HG03103 (cell line): ENCODE results near the gene DNM2.
"Not testable (repeated sequence)": the region's sequence is repeated elsewhere in the genome, so short reads cannot be mapped to it uniquely, and the experiment has no call there.

Source experiments
- ATAC-seq: cut with Tn5 transposase; IDR thresholded peaks from one replicate; pipeline ENCODE4 v1.9.1; 2021; ENCODE audit warnings: low read depth; ENCODE audit not compliant: unreplicated experiment

The DNM2 gene

GRCh38 chr19:10855879-10856522 lies 138.1 kb downstream of the DNM2 start:
- no peak for ATAC-seq

GRCh38 chr19:10856899-10857298 lies 139.0 kb downstream of the DNM2 start:
- not testable (repeated sequence) for ATAC-seq

DNA sequence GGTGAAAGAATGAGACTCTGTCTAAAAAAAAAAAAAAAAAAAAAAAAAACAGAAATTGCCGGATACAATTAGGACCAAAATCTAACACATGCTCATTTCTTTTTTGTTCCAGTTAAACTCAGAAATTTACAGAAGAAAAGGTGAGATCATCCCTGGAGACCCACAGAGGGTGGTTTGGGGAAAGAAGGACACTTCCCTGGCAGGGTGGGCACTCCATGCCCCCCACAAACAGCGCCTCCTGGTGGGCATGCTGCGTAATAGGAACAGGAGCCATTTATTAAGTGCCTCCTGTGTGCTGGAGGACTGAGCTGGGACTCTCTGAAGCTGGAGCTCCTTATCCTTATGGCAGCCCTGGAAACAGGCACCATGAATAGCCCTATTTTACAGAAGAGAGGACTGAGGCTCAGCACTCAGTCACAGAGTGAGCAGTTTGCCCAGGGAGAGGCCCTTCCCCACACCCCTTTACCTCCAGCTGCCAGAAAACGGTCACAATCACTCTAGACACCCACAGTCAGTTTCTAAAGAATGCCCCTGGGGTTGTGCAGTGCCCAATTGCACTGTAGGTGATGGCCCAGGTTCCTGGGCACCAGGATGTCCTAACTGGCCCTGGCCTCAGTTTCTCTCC lies 140.4 kb downstream of the DNM2 start:
- no peak for ATAC-seq

- ATAC-seq: no peak
These were observed 143.3 kb downstream of the DNM2 start for GRCh38 chr19:10861103-10861651.

DNA sequence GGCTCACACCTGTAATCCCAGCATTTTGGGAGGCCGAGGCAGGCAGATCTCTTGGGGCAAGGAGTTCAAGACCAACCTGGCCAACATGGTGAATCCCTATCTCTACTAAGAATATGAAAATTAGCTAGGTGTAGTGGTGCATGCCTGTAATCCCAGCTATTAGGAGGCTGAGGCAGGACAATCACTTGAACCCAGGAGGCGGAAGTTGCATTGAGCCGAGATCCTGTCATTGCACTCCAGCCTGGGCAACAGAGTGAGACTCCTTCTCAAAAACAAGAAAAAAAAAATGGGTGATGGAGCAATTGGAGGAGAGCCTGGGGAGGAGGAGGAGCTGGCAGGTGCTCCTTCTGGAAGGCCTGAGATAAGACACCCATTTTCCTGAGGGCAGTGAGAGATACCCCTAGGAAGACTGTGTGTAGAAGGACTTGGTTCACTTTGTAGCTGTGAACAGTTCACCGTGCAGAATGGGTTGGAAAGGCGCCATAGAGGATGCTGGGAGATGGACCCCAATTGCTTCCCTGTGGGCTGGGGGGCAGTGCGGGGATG lies 144.8 kb downstream of the DNM2 start:
- ATAC-seq: no peak

GRCh38 chr19:10863107-10863717 lies 145.3 kb downstream of the DNM2 start:
- ATAC-seq: no peak

DNA sequence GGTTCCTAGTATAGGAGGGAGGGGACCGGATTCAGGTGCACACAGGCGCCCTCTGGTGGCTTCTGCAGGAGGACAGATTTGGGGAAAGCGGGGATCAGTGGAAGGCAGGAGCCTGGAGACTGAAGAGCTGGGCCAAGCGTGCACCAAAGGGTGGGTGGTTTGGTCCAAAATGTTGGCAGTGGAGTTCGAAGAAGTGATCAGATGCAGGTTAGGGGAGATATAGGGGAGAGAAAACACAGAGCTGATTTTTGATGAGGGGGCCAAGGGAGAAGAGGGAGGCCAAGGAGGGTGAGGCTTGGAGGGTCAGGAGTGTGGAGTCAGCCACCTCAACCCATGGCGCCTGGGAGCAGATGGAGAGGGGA lies 146.6 kb downstream of the DNM2 start:
- ATAC-seq: no peak

- no peak for ATAC-seq
These were observed 148.6 kb downstream of the DNM2 start for GRCh38 chr19:10866495-10866894.

DNA sequence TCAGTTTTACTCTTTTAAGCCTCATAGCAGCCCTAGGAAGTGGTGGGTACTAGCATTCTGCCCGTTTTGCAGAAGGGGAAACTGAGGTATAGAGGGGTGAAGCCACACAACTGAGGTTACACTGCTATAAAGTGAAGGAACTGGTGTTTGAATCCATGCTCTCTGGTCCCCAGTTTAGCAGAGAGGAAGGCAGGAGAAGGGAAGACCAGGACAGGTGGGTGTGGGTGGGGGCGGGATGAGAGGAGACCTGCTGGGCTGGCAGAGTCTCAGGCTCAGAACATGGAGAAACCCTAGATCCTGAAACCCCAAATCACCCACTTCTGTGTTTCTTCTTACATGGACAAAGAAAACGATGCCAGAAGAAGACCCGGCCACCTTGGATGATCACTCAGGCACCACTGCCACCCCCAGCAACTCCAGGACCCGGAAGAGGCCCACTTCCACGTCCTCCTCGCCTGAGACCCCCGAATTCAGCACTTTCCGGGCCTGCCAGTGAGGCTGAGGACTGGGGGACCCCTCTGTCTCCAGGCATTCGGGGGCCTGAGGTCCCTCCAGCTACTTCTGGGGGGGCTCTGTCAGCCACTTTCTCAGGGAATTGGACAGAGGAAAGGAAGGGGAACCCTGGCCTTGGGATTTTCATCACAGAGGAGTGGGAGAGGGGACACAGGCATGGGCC lies 151.1 kb downstream of the DNM2 start:
- ATAC-seq: no peak

- not testable (repeated sequence) for ATAC-seq
These were observed 152.0 kb downstream of the DNM2 start for GRCh38 chr19:10869872-10870311.

- no peak for ATAC-seq
These were observed 152.6 kb downstream of the DNM2 start for GRCh38 chr19:10870501-10870954.

GRCh38 chr19:10870955-10871603 lies 153.2 kb downstream of the DNM2 start, which contains the start of gene CARM1:
Gene CARM1 (plus strand): TSS chr19:10871553. CDS start chr19:10871703, 150 bp downstream.
- ATAC-seq: peak; percentile 66

- ATAC-seq: no peak
These were observed 154.0 kb downstream of the DNM2 start for GRCh38 chr19:10871711-10872545.

DNA sequence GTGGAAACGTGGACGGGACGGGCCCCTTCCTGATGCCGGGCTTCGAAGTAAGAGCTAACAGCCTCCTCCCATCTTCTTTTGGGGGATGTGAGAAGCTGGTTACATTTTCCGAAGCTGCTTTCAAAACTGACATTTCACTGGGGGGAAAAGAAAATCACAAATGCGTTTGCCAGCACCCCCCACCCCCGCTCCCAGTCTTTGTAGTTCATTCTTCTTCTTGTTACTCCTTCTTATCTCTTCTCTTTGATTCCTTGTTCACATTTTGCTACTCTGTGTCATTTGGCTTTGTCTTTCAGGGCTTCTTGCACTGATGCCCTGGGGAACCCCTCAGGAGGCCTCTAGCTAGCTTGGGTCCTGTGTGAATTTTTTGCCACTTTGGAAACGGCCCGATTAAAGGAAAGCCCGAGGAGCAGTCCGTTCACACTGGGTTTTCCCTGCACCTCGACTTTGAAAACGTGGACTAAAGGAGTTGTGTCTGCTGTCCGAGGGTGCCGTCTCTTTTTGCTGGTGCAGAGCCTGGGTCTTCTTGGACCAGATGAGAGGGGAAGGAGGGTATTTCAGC lies 154.7 kb downstream of the DNM2 start:
- ATAC-seq: no peak

DNA sequence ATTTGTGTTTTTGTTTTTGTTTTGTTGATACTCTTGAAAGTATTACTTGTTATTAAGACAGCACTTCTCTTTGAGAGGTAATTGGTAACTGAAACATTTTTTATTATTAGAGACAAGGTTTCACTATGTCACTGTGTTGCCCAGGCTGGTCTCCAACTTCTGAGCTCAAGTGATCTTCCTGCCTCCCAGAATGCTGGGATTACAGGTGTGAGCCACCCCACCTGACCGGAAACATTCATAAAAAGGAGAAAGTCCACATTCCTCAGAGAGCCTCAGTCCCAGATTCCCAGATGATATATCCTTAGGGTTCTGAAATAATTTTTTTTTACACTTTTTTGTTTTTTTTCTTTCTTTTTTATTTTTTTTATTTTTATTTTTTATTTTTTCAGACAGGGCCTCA lies 156.1 kb downstream of the DNM2 start:
- ATAC-seq: no peak

DNA sequence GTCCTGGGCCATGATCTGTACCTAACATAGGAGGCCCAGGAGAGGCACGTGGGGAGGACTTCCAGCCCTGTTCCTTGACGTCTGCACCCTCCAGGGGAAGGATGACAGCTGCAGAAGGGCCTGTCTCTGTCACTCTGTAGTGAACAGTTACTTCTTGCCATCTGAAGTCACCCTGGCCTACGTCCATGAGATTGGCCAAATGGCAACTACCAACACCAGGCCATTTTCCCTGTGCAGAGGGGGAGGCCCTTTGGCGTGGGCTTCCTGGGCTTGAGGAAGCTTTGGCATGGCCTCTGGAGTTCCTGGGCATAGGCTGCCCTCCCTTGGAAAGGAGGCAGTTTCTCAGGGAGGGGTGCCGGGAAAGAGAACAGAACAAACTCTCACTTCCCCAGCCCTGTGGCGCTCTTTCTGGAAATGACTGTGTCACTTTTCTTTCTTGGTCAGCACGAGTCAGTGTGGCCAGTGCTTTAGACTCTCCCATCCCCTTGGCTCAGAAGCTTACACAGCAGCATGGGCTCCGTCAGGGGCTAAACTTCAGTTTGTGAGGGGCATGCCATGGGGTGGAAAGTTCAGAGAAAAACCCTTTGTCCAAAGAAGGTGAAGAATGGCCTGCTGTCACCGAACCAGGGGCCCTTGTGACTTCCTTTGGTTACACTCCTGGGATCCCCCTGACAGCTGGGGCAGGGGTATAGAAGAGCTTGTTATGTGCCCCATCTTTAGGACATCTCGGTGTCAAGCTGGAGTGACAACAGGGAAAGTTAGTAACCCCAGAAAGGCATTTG lies 158.8 kb downstream of the DNM2 start:
- ATAC-seq: peak; percentile 58

- not testable (repeated sequence) for ATAC-seq
These were observed 159.7 kb downstream of the DNM2 start for GRCh38 chr19:10877608-10878007.

GRCh38 chr19:10878253-10878652 lies 160.4 kb downstream of the DNM2 start:
- ATAC-seq: no peak
